ENCODE data around the gene VGLL4. TPM values are rescaled to one million over a fixed set of nuclear protein-coding genes. Genes with fewer than 3 reads are reported as not detected.

Gene VGLL4
- total RNA-seq, 1 experiment from 2014 or later: 43.0 TPM

GRCh38 chr3:11632966-11633365, 10.7 kb downstream of the VGLL4 start (continued):
- no peak for TF ChIP-seq E2F1 (CRISPR knock-in tag; IDR thresholded peaks at IDR 0.05)

- Mint-ChIP-seq H3K27me3 (ENCODE audit: low read depth) (no peaks in the 10 kb centered on the region), H3K36me3 (no peaks in the 10 kb centered on the region), H3K9me3 (no peaks in the 10 kb centered on the region), H3K4me3 (no peak overlapping the region), H3K27ac (peak overlapping the region; percentile 7), H3K4me1 (peaks cover 56% of the 10 kb centered on the region)
- CTCF ChIA-PET: no interaction called here
- TF ChIP-seq ZNF396 (CRISPR knock-in tag; IDR thresholded peaks at IDR 0.05; ENCODE audit: borderline replicate concordance) (no peak), TP53 (CRISPR knock-in tag; IDR thresholded peaks at IDR 0.05) (no peak), HMGXB4 (CRISPR knock-in tag; IDR thresholded peaks at IDR 0.05) (no peak), ATF2 (CRISPR knock-in tag; IDR thresholded peaks at IDR 0.05; ENCODE audit: borderline replicate concordance, low read depth) (no peak), NR1H2 (CRISPR knock-in tag; IDR thresholded peaks at IDR 0.05) (no peak), ZNF423 (CRISPR knock-in tag; IDR thresholded peaks at IDR 0.05) (no peak), ZNF425 (CRISPR knock-in tag; conservative IDR thresholded peaks at IDR 0.05) (no peak), ZBTB43 (CRISPR knock-in tag; IDR thresholded peaks at IDR 0.05) (no peak), KAT7 (CRISPR knock-in tag; IDR thresholded peaks at IDR 0.05; ENCODE audit: borderline replicate concordance) (no peak)
- POLR2A ChIA-PET: no interaction called here
- ATAC-seq (no peak), DNase-seq (ENCODE audit: low spot score) (no peak)
These were observed 11.2 kb downstream of the VGLL4 start for GRCh38 chr3:11632564-11632963.

GRCh38 chr3:11631820-11632219, 11.9 kb downstream of the VGLL4 start:
- no peak for ATAC-seq
- Mint-ChIP-seq H3K4me3 (no peak overlapping the region), H3K27ac (no peak overlapping the region), H3K36me3 (no peaks in the 10 kb centered on the region), H3K9me3 (no peaks in the 10 kb centered on the region), H3K4me1 (peaks cover 49% of the 10 kb centered on the region), H3K27me3 (ENCODE audit: low read depth) (no peaks in the 10 kb centered on the region)
- ChIA-PET CTCF (no interaction called here), POLR2A (no interaction called here)
- DNase-seq (ENCODE audit: low spot score): no peak
- TF ChIP-seq JAZF1 (CRISPR knock-in tag; IDR thresholded peaks at IDR 0.05): no peak
- no peak for TF ChIP-seq NR3C1 (CRISPR knock-in tag; conservative IDR thresholded peaks at IDR 0.05; ENCODE audit: low read depth)
- no peak for TF ChIP-seq NR2C2 (CRISPR knock-in tag; IDR thresholded peaks at IDR 0.05)
- TF ChIP-seq NR1H2 (CRISPR knock-in tag; IDR thresholded peaks at IDR 0.05): no peak
- no peak for TF ChIP-seq ZNF423 (CRISPR knock-in tag; IDR thresholded peaks at IDR 0.05)
- TF ChIP-seq TP53 (CRISPR knock-in tag; IDR thresholded peaks at IDR 0.05): no peak
- no peak for TF ChIP-seq TEAD4 (CRISPR knock-in tag; IDR thresholded peaks at IDR 0.05)
- TF ChIP-seq ZNF671 (CRISPR knock-in tag; IDR thresholded peaks at IDR 0.05): no peak
- TF ChIP-seq EMX1 (CRISPR knock-in tag; IDR thresholded peaks at IDR 0.05): no peak
- no peak for TF ChIP-seq SMAD4 (CRISPR knock-in tag; IDR thresholded peaks at IDR 0.05)
- no peak for TF ChIP-seq TCF7 (CRISPR knock-in tag; IDR thresholded peaks at IDR 0.05; ENCODE audit: low read depth)
- no peak for TF ChIP-seq ZNF416 (CRISPR knock-in tag; IDR thresholded peaks at IDR 0.05)
- no peak for TF ChIP-seq ZNF425 (CRISPR knock-in tag; conservative IDR thresholded peaks at IDR 0.05)
- no peak for TF ChIP-seq ZNF121 (CRISPR knock-in tag; IDR thresholded peaks at IDR 0.05)
- no peak for TF ChIP-seq SOX15 (CRISPR knock-in tag; IDR thresholded peaks at IDR 0.05)
- no peak for TF ChIP-seq MLX (CRISPR knock-in tag; IDR thresholded peaks at IDR 0.05)
- no peak for TF ChIP-seq E2F4 (CRISPR knock-in tag; IDR thresholded peaks at IDR 0.05; ENCODE audit: borderline replicate concordance, low read depth)

Measured in WTC11 (cell line).